ENCODE measurements around the gene SLITRK1.

SLITRK1 gene

GRCh38 chr13:83905641-83906040, 23.4 kb upstream of the SLITRK1 start:
- no peak for DNase-seq (ENCODE audit: low read depth)
- H3K4me3 ChIP-seq (ENCODE audit: low read depth, low read length): no peak overlapping the region
- no peak for TF ChIP-seq CTCF (IDR thresholded peaks at IDR 0.05; ENCODE audit: insufficient read depth, low read depth, low read length, missing control alignments)

GRCh38 chr13:83895994-83896580, 13.8 kb upstream of the SLITRK1 start:
- TF ChIP-seq CTCF (IDR thresholded peaks at IDR 0.05; ENCODE audit: insufficient read depth, low read depth, low read length, missing control alignments): no peak
- DNase-seq (ENCODE audit: low read depth): no peak
- H3K4me3 ChIP-seq (ENCODE audit: low read depth, low read length): no peak overlapping the region

- DNase-seq (ENCODE audit: low read depth): no peak
- TF ChIP-seq CTCF (IDR thresholded peaks at IDR 0.05; ENCODE audit: insufficient read depth, low read depth, low read length, missing control alignments): no peak
- H3K4me3 ChIP-seq (ENCODE audit: low read depth, low read length): no peak overlapping the region
These were observed 8.1 kb upstream of the SLITRK1 start for GRCh38 chr13:83890358-83890757.

GRCh38 chr13:83884141-83884540, 1.9 kb upstream of the SLITRK1 start:
- no peak overlapping the region for H3K4me3 ChIP-seq (ENCODE audit: low read depth, low read length)
- DNase-seq (ENCODE audit: low read depth): no peak
- no peak for TF ChIP-seq CTCF (IDR thresholded peaks at IDR 0.05; ENCODE audit: insufficient read depth, low read depth, low read length, missing control alignments)

- DNase-seq (ENCODE audit: low read depth): no peak
- TF ChIP-seq CTCF (IDR thresholded peaks at IDR 0.05; ENCODE audit: insufficient read depth, low read depth, low read length, missing control alignments): no peak
- no peak overlapping the region for H3K4me3 ChIP-seq (ENCODE audit: low read depth, low read length)
These were observed 818 bp upstream of the SLITRK1 start for GRCh38 chr13:83883061-83883523.

- no peak for TF ChIP-seq CTCF (IDR thresholded peaks at IDR 0.05; ENCODE audit: insufficient read depth, low read depth, low read length, missing control alignments)
- H3K4me3 ChIP-seq (ENCODE audit: low read depth, low read length): no peak overlapping the region
- no peak for DNase-seq (ENCODE audit: low read depth)
These were observed 309 bp upstream of the SLITRK1 start for GRCh38 chr13:83882606-83882959.

GRCh38 chr13:83881140-83881684, 1.1 kb downstream of the SLITRK1 start:
- no peak for TF ChIP-seq CTCF (IDR thresholded peaks at IDR 0.05; ENCODE audit: insufficient read depth, low read depth, low read length, missing control alignments)
- DNase-seq (ENCODE audit: low read depth): no peak
- no peak overlapping the region for H3K4me3 ChIP-seq (ENCODE audit: low read depth, low read length)
